Progenitor cell of endocrine pancreas (in vitro differentiated cells): ENCODE measurements around the gene KLHL30. TPM values are rescaled to one million over a fixed set of nuclear protein-coding genes. Genes with fewer than 3 reads are reported as not detected.

Experiments used
- DNase-seq: peaks from one replicate; pipeline ENCODE4 v3.0.0; 2021; ENCODE audit warnings: low spot score; ENCODE audit not compliant: unreplicated experiment
- H3K27ac Mint-ChIP-seq: 2 replicates; pipeline ENCODE4 v1.8.0; 2021; ENCODE audit warnings: mild to moderate bottlenecking, moderate library complexity, mixed read lengths
- H3K27me3 Mint-ChIP-seq: 2 replicates; pipeline ENCODE4 v1.8.0; 2021; ENCODE audit warnings: mixed read lengths
- H3K36me3 Mint-ChIP-seq: 2 replicates; pipeline ENCODE4 v1.8.0; 2022; ENCODE audit warnings: mixed read lengths; ENCODE audit not compliant: insufficient read depth
- H3K4me1 Mint-ChIP-seq: 2 replicates; pipeline ENCODE4 v1.8.0; 2021; ENCODE audit warnings: low read depth, mixed read lengths
- H3K4me3 Mint-ChIP-seq: 2 replicates; pipeline ENCODE4 v1.8.0; 2021; ENCODE audit warnings: low read depth, mild to moderate bottlenecking, moderate library complexity, mixed read lengths
- H3K9me3 Mint-ChIP-seq: 2 replicates; pipeline ENCODE4 v1.8.0; 2021; ENCODE audit warnings: low read depth, mixed read lengths
- total RNA-seq: library from RNA; stranded (reverse); gene quantifications from 2 replicates; pipeline ENCODE4 v1.2.1, GENCODE V29; 2021
- TF ChIP-seq, protein P1 (sequence below): fragments of 200-600 bp; sonication (generic); IDR thresholded peaks from one replicate; pipeline ENCODE4 v1.5.0; 2021; ENCODE audit warnings: antibody characterized with exemption, mild to moderate bottlenecking; ENCODE audit not compliant: unreplicated experiment

Gene KLHL30
- total RNA-seq, 1 donor from 2014 or later, result 0.07 TPM

DNA sequence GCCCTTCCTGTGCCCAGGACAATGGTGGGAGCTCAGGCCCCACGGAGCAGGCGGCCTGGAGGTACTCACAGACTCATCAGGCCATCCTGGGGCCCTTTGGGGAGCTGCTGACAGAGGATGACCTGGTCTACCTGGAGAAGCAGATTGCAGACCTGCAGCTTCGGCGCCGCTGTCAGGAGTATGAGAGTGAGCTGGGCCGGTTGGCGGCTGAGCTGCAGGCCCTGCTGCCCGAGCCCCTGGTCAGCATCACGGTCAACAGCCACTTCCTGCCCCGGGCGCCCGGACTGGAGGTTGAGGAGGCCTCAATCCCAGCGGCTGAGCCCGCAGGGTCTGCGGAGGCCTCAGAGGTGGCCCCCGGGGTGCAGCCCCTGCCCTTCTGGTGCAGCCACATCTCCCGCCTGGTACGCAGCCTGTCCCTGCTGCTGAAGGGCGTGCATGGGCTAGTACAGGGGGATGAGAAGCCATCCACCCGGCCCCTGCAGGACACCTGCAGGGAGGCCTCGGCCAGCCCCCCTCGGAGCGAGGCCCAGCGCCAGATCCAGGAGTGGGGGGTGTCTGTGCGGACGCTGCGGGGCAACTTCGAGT, 8.3 kb upstream of the KLHL30 start:
- H3K27ac Mint-ChIP-seq, result no peak overlapping the region
- H3K36me3 Mint-ChIP-seq, result no peaks in the 10 kb centered on the region
- no peak overlapping the region for H3K4me3 Mint-ChIP-seq
- no peaks in the 10 kb centered on the region for H3K4me1 Mint-ChIP-seq
- DNase-seq, result no peak
- TF ChIP-seq, protein P1, sequence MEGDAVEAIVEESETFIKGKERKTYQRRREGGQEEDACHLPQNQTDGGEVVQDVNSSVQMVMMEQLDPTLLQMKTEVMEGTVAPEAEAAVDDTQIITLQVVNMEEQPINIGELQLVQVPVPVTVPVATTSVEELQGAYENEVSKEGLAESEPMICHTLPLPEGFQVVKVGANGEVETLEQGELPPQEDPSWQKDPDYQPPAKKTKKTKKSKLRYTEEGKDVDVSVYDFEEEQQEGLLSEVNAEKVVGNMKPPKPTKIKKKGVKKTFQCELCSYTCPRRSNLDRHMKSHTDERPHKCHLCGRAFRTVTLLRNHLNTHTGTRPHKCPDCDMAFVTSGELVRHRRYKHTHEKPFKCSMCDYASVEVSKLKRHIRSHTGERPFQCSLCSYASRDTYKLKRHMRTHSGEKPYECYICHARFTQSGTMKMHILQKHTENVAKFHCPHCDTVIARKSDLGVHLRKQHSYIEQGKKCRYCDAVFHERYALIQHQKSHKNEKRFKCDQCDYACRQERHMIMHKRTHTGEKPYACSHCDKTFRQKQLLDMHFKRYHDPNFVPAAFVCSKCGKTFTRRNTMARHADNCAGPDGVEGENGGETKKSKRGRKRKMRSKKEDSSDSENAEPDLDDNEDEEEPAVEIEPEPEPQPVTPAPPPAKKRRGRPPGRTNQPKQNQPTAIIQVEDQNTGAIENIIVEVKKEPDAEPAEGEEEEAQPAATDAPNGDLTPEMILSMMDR, result no peak
- H3K9me3 Mint-ChIP-seq, result no peaks in the 10 kb centered on the region
- H3K27me3 Mint-ChIP-seq, result peaks cover 3% of the 10 kb centered on the region

DNA sequence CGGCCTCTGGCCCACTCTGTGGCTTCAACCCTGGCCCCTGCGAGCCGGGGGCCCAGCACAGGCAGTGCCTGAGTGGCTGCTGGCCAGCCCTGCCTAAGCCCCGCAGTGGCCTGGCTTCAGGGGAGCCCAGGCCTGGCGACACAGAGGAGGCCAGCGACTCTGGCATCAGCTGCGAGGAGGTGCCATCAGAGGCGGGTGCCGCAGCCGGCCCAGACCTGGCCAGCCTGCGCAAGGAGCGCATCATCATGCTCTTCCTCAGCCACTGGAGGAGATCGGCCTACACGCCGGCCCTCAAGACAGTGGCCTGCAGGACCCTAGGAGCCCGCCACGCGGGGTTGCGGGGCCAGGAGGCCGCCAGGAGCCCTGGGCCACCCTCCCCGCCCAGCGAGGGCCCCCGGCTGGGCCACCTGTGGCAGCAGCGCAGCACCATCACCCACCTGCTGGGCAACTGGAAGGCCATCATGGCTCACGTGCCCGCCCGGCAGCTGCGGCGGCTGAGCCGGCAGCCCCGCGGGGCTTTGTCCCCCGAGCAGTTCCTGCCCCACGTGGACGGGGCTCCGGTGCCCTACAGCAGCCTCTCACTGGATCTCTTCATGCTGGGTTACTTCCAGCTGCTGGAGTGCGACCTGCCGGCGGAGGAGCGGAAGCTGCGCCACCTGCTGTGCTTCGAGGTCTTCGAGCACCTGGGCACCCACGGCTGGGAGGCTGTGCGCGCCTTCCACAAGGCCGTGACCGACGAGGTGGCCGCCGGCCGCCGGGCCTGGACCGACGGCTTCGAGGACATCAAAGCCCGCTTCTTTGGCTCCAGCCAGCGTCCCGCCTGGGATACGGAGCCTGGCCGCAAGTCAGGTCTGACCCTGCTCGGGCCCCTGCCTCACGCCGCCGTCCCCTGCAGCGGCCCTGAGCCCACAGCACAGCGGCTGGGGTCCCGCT, 7.5 kb upstream of the KLHL30 start:
- no peak overlapping the region for H3K27ac Mint-ChIP-seq
- TF ChIP-seq, protein P1, result no peak
- H3K4me1 Mint-ChIP-seq, result no peaks in the 10 kb centered on the region
- no peaks in the 10 kb centered on the region for H3K9me3 Mint-ChIP-seq
- no peaks in the 10 kb centered on the region for H3K36me3 Mint-ChIP-seq
- no peak for DNase-seq
- peaks cover 3% of the 10 kb centered on the region for H3K27me3 Mint-ChIP-seq
- no peak overlapping the region for H3K4me3 Mint-ChIP-seq

DNA sequence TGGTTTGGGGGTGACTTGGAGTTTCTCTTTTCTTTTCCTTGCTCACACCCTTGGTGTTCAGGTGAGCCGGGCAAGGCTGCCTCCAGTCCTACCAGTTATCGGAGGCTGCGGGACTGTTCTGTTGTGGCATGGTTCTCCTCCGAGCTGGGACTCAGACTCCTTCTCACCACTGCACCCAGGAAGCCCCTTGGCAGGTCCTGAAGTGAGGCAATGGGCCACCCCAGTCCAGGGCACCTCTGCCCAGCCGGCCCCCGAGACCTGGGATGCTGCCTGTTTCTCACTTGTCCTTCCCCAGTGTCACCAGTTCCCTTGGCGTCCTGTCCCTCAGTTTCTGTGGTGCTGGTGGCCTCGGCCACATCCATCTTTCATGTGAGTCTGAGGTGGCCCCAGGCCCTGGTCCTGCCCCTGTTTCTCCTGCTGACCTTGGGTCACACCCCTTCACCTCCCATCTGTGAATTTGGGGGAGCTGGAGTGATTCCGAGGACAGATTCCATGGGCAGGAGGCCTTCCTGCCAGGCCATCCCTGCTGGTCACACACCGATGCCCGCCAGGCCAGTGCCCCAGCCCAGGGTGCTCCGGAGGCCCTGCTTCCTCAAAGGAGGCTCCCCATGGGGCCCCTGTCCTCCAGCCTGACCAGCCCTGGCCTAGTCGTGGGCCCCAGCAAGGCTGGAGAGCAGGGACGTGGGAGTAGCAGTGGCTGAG, 6.6 kb upstream of the KLHL30 start:
- no peak for DNase-seq
- Mint-ChIP-seq H3K4me1 (no peaks in the 10 kb centered on the region), H3K36me3 (no peaks in the 10 kb centered on the region), H3K9me3 (no peaks in the 10 kb centered on the region), H3K27ac (no peak overlapping the region), H3K4me3 (no peak overlapping the region), H3K27me3 (peaks cover 3% of the 10 kb centered on the region)
- TF ChIP-seq, protein P1, result no peak

DNA sequence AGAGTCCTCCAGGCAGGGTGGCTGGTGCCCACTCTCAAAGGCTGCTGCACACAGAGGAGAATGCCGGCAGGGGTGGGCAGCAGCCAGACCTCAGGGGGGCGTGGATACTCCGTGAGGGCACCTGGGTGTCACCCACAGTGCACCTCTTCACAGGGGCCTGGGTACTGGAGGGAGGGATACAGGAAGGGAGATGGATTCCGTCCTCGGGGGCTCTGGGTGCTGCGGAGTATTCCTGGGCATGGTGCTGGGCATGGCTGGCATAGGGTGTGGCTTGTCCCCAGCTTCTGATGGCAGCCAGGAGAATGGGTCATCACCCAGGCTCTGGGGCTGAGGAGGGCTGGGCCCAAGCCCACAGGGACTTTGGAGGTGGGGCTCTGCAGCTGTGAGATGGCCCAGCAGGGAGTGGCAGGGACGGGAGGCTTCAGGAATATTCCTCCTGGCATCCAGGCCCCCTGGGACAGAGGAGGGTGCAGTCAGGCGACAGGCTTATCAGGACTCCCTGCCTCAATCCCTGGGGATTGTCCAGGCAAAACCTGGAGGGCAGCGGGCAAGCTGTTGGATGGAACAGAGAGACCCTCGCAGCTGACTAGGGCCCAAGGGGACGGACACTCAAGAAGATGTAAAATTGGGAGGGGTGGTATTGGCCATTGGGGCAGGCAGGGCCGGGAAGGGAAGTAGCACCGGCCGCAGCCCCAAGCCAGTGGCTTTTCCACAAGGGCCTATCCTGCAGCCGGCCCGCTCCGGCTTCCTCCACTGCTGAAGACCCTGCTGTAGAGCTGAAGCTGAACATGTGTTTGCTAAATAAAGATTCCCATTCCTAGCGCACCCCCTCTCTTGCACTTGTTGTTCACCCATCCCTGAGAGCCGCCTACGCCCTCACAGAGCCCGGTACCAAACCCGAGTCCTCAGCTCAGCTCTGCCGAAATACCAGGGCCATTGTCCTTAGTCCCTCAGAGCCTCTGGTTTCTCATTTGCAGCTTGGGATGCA, 5.7 kb upstream of the KLHL30 start:
- Mint-ChIP-seq H3K27ac (no peak overlapping the region), H3K36me3 (no peaks in the 10 kb centered on the region), H3K9me3 (no peaks in the 10 kb centered on the region), H3K4me1 (no peaks in the 10 kb centered on the region), H3K27me3 (peaks cover 3% of the 10 kb centered on the region), H3K4me3 (no peak overlapping the region)
- TF ChIP-seq, protein P1, result no peak
- no peak for DNase-seq
